HG03175 (cell line): ENCODE data around the gene LINS1.
"Not testable (repeated sequence)": the region's sequence is repeated elsewhere in the genome, so short reads cannot be mapped to it uniquely, and the experiment has no call there.

Experiments
- ATAC-seq: cut with Tn5 transposase; IDR thresholded peaks from one replicate; pipeline ENCODE4 v1.9.1; 2021; ENCODE audit warnings: mild to moderate bottlenecking, moderate library complexity; ENCODE audit not compliant: unreplicated experiment

Gene LINS1

DNA sequence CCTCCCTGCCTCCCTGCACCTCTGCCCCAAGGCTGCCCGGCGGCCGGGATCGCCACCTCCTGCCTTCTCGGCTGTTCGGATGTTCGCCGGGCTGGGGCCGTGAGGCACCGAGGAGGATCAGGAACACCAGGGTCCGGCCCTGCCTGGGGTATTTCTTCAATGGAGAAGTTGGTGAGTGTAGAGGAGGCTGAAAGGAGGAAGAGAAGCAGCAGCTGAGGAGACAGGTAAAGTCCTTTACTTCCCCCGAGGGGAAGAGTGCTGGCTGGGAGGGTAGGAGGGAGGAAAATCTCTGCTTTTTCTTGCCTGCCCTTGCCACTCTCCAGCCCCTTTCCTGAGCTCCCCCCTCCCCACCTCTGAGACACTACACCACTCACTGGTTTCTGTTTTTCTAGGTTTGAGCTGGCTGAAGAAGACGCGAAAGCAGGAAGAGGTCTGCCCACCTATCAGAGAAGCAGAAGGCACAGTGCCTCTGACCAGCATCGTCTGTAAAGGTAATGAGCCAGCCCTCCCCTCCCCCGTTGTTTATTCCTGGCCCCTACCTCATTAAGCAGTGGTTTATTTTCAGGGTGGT, 924 bp upstream of the LINS1 start:
- peak; percentile 51 for ATAC-seq

DNA sequence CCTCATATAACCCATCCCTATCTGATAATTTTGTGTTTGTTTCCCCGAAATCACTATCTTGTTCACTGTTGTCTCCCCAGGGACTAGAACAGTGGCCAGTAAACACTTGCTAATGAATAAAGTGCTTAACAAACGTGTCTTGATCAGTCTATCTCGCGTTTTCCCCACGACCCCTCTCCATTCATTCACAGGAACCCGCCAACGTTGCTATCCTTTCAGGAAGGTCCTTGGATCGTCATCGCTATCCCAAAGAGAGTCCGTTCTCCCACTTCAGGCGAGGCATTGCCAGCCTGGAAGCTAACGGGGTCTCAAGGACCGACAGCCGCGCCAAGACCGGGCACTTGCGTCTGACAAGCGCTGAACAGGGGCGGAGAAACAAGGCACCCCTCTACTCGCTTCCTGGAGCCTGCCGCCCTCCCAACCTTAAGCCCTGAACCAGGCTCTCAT, 344 bp downstream of the LINS1 start:
- peak; percentile 15 for ATAC-seq

DNA sequence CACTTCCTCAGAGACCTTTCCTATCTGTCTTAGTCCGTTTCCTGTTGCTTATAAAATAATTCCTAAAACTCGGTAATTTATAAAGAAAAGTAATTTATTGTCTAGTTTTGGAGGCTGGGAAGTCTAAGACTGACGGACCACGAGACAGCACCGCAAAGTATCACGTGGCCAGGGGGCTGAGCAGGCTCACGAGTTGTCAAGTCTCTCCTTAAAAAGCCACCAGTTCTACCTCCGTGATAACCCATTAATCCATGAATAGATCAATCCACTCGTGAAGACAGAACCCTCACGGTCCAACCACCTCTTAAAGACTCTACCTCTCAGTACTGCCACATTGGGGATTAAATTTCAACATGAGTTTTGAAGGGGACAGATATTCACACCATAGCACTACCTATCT, 821 bp downstream of the LINS1 start:
- ATAC-seq, result no peak

DNA sequence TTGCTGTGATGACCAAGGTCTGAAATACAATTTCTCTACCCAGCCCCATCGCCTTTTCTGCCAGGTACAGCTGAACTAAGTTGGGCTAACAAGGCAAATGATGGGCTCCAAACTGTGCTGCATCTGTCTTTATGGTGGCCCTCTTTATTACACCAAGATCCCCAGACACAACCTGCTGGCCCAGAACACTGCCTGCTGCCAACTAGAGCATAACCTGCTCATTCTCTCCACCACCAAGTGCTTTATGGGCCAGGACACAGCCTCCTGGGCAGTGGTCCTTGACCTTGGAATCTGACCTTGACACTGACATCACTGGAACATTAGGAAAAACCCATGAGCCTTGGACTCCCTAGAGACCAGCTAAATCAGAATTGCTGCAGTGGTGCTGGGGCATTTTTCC, 3.3 kb downstream of the LINS1 start:
- no peak for ATAC-seq

DNA sequence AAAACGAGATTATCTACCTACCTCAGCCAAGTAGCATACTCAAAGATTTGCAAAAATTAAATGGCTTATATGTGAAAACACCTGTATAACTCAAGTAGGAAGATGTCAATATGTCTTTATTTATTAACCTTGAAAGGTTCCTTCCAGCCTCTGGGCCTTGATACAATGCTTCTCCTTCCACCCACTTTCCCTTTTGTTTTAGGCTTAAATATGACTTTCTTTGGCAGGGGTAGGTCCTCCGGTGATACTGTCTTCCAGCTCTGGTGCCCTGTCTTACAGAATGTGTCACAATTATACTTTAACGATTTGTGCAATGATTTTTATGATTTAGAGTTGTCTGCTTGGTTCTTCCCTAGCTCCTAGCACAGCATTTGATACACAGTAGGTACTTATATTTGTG, 4.1 kb downstream of the LINS1 start:
- ATAC-seq, result no peak

DNA sequence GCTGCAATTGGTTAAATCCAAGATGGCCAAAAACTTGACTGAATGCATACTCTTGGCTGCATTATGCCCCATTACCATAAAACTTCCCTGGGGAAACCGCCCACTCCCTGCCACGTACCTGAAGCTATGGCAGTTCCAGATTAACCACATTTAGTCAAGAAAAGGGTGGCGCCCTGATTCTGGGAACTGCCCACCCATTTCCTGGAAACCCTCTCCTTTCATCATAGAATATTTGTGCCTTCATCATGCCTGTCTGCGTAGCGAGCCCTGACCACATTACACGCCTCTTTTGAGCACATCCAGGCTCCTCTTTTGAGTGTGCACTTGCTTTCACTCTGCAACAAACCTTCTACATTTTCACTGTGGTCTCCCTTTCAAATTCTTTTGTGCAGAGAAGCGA, 5.2 kb downstream of the LINS1 start:
- ATAC-seq, result peak; percentile 76

DNA sequence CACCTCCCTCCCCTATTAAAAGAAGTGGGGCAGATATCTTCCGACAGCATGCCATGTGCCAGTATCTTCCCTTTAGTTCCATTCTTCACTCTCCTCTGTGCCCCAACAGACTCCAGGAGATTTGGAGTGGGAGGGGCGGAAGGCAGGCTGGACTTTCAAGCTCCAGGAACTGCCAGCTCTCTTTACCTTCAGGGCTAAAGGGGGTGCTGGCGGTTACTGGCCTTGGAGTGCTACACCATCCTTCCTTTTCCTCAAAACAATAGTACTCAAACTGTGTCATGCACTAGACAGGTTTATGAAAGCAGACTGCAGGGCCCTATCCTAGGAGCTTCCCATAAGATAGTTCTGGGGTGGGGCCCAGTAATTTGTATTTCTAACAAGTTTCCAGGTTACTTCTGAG, 6.0 kb downstream of the LINS1 start:
- ATAC-seq, result no peak

DNA sequence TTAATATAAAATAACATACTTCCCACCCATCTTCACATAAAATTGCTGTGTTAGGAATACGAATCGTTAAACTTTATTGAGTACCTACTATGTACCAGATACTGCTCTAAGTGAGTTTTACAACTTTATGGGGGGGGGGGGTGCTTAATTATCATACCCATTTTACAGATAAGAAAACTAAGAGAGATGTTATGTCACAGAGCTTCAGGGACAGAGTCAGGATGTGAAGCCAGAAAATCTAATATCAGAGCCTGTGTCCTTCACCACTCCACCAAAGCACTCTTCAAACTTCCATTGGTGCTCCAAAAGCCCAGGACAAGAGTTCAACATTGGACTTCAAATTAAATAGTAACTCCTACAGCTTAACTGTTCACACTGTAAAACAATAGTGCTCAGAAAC, 8.6 kb downstream of the LINS1 start:
- ATAC-seq, result no peak

DNA sequence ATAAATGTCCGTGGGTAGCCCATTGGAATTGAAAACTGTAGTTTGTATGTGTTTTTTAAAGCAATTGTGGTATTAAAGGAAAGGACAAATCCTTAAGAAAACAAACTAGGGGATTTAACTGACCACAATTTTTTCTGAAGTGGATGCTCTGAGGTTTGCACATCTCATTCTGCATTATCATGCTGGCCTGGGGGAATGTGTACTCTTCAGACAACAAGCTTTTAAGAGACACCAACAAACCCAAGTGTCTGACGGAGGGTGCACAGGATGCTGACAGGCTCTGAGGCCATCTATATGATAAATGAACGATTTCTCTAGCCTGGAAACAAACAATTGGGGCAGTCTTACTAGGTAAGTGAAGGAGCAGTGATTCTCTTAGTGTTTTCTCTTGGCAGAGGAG, 9.1 kb downstream of the LINS1 start:
- no peak for ATAC-seq

DNA sequence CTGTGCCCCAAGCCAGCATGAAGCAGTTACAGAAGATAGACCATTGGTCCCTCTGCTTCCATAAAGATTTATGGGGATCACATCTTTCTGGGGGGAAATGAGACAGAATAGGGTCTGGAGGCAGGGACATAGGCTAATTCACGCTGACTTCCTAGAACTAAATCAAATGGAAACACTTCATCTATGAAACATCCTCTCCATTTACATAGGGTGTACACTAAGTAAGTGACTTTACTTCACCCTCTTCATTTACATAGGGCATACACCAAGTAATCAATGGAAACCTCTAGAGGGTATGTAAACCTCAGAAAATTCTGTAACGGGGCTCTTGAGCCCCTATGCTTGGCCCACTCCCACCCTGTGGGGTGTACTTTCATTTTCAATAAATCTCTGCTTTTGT, 10.1 kb downstream of the LINS1 start:
- no peak for ATAC-seq

DNA sequence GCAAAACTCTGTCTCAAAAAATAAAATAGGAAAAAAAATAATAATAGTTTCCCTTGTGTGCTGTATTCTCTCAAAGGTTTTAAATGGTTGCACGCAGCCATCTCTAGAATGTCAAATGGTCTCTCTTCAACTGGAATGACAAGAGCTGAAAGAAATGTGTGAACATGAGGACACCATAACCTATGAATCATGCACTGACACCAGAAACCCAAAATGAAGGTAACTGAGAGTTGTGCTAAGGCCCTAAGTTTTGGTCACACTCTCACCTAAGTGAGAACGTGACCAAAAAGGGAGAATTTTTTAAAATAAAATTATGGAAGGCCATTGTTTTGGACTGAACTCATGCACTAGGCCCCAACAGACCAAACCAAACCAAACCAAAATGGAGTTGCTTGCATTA, 10.8 kb downstream of the LINS1 start:
- not testable (repeated sequence) for ATAC-seq

DNA sequence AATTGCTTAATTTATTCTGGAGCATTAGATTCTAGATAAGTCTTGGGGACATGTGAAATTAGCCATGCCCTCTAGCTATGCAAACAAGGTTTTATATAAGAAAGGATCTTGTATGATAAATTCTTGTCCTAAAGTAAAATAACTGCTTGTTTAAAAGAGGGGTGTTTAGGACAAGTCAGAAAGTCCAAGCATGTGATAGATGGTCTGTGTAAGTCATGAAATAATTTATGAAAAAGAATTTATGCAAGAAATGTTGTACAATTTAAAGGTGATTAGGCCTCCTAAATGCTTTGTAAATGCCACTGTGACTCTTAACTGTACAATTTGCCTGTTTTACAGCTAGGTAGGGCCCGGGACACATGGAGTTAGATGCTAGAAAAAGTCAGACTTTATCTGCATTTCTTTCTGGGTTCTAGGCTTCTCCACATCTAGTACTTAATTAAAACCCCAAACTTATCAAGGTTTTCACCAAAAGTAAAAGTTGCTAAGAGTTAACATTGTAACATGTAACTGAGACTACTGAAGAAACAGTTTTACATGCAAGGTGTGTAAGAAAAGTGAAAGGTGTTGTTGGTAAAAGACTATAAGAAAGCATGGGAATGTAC, 13.2 kb downstream of the LINS1 start:
- no peak for ATAC-seq

DNA sequence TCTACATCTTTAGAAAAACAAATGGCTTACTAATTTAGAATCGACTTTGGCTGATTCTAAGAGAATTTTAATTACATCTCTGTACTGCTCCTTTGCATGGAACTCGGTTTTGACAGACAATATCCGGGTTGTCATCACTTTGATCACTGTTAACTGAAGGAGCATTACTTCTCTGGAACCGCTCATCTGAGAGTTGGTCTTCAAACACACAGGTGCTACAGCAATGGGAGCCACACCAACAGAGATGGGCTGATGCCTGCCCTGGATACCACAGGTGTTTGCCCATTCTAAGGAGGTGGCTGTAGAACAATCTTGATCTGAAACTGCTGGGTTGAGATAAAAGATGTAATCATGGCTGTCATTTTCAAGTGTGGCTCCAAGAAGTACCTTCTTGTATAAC, 21.6 kb downstream of the LINS1 start:
- ATAC-seq, result no peak

DNA sequence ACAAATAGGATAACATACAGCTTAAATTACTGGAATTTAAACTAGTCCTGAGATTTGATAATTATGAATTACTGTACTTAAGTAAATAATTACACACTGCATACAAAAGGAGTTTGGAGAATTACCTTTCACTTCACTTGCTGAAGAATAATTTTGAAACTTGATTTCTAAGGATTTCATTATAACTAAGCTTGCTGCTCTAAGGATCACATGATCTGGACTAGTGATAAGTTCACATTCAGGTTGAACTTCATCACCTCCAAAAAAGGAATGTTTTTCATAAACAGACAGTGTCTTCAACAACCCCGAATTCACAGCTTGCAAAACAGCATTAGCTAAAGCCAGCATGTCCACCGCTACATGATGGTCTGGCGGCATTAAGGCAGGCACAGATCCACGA, 28.5 kb downstream of the LINS1 start:
- ATAC-seq, result no peak

DNA sequence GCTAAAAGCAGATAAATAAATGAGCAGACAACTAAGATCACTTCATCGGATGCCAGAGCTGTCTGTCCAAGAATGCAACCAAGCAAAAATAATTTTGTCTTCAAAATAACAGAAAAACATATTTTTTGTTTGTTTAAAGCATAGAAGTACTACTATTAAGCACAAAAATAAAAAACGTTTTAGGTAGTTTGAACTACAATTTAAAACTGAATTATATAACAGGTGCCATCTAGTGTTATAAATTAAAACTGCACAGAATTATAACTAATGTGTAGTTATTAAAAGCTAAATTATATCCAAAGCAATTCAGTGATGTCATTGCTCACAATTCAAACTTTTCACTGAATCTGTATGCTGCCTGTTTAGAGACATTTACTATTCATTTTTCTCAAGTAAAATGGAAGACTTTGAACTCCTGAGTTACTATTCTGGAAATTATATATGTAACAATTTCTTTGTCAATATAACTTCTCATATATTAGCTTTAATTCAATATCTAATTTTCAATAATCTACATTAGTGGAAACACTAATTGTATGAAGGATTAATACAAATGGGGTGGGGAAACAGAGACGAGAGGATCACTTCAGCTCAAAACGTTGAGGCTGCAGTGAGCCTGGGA, 29.5 kb downstream of the LINS1 start:
- ATAC-seq, result no peak

DNA sequence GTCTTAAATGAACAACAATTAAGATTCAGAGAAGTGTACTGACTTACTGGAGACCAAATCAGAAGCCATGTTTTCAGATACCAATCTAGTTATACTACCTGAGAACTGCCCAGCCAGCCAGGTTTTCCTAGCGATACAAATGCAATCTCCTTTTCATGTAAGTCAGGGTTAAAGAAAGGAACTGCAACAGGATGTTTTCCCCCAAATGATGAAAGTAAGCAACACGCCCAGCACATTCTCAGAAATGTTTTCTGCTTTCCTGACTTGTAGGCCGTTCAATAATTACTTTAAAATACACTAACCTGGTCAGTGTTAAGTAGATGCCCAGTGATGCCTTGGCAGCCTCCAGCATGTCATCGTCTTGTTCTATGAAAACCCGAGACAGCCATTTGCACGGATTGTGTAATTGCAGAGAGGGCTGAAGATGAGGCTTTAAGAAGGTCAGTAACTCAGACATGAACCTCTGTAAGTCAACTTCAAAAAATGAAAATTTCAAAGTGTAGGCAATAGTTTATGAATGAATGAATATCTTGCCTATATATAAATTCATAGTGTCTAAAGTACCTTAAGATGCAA, 30.3 kb downstream of the LINS1 start:
- no peak for ATAC-seq

DNA sequence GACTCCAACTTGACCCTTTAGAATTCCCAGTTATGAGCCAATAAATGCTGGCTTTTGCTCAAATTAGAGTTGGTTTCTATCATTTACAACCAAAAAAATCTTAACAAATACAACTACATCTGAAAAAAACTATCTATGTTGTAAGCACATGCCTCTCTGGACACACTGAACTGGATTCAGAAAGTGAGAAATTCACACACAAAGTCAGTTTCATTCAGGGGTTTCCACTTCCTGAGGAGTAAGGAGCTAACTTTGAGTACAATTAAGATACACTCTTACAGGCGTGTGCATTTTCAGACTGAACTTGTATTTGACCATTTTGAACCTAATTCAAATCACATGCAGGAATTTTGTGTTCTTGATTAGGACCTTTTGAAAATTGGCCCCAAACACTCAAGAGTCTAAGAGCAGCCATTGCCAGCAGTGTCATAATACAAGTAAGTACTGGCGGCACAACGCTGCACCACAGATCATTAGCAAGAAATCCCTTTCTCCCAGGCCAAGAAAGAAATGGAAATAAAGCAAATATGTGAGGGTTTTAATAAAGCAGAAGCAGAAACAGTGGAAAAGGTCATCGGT, 31.2 kb downstream of the LINS1 start:
- peak; percentile 83 for ATAC-seq

DNA sequence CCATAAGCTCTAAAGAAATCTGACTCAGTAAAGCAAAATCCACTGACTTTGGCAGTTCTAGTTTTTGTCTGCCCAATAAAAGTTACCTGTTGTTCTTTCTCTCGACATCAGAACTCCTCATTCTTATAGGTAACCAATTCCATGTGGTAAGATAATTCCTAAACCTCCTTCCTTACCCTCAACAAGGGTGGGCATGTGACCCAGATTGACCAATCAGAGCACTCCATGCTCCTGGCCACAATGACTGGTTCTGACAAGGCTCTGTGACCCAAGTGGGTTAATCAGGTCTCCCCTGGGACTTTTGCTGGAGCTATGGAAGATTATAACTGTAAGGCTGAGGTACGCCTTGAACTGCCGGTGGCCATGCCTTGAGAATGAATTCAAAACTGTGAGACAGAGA, 31.7 kb downstream of the LINS1 start:
- ATAC-seq, result no peak

DNA sequence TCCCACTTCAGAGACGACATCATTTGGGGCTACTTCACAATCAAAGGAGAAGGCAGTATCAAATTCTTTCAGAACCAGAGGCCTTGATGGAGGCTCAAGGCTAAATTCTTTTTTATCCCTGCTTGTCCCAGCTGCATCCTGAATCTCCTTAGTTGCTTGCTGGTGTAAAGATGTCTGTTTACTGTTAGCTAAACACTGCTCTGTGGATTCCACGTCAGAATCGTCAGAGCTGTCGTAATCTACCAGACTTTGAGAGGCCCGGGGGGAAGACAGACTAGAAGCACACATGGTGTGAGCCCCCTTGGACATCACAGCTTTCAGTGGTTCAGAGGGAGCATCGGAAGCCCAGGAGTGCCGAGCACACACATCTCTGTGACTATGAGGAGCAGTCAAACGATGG, 32.6 kb downstream of the LINS1 start:
- ATAC-seq, result no peak

DNA sequence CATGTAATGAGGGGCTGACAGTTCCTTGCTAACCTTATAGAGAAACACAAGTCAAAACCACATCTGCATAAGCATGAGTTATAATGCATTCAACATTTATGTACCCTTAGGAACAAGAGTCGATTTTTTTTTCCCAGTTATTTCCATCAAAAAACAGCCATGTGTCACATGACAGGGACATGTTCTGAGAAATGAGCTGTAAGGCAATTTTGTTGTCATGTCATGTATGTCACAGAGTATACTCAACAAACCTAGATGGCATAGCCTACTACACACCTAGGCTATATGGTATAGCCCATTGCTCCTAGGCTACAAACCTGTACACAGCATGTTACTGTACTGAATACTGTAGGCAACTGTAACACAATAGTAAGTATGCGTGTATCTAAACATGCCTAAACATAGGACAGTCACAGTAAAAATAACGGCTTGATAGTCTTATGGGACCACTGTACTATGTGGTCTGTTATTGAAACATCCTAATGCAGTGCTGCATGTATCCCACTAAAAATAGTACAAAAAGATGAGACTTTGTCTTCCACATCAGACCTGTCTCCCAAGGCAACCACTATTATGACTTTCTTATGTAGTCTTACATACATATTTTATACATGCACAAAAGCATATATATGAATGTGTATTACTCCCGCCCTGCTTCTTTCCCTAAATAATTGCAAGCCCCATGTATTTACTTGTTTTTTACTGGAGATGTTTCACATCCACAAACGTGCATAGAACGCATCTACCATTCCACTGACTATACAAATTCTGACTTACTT, 34.9 kb downstream of the LINS1 start:
- no peak for ATAC-seq

DNA sequence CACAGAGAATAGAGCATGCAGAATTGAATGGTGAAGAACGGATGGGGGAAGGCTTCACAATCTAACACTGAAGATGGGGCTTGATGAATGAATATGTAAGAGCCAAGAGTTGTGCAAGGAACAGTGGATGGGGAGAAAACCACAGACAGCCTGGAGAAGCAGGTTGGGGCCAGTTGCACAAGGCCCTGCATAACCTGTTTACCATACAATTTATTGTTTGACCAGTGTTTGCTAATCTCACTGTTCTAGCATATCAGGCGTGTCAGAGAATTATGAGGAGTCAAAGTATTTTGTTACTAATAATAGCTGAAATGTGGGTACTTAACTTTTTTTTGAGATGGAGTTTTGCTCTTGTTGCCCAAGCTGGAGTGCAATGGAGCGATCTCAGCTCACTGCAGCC, 36.4 kb downstream of the LINS1 start:
- ATAC-seq, result no peak
